NCI-H82 treated with DMSO at 0.1 percent for 48 hours (cell line): ENCODE results near the gene SPAG9.
A peak's percentile ranks its signal among the peaks of the same experiment; 100 is the strongest.

Source experiments
- DNase-seq: peaks from one replicate; lab custom pipeline; 2025; ENCODE audit not compliant: unreplicated experiment; lab: John Stamatoyannopoulos, UW

Gene SPAG9

DNA sequence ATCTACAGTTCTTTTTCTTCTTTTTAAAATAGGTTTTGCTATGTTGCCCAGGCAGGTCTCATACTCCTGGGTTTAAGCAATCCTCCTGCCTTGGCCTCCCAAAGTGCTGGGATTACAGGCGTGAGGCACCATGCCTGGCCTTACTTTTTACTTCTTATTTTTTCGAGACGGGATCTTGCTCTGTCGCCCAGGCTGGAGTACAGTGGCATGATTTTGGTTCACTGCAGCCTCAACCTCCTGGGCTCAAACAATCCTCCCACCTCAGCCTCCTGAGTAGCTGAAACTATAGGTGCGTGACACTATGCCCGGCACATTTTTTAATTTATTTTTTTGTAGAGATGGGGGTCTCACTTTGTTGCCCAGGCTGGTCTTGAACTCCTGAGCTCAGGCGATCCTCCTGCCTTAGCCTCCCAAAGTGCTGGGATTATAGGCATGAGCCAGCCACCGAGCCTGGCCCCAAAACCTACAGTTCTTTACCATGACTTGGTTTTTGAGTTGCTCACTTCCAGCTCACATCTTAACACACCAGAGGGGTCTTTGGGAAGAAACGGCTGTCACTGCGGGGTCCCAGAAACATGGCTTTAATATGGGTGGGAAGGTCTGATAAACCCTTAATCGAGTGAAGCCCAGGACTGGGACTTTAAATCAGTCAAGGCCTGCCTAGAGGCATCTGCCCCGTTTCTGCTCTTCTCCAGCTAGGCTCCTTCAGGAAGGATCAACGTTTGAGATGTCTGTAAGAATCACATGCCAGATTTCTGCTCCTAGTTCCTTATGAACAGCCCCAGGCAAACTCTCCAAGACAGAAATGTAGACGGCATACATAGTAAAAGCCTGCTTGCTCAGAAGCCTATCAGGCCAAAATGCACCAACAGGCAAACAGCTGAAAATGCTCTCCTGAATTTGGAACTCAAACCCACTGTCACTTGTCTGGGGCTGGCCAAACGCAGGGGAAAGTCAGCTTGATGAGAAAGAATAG is 162.8 kb downstream of the SPAG9 start:
- no peak for DNase-seq

DNA sequence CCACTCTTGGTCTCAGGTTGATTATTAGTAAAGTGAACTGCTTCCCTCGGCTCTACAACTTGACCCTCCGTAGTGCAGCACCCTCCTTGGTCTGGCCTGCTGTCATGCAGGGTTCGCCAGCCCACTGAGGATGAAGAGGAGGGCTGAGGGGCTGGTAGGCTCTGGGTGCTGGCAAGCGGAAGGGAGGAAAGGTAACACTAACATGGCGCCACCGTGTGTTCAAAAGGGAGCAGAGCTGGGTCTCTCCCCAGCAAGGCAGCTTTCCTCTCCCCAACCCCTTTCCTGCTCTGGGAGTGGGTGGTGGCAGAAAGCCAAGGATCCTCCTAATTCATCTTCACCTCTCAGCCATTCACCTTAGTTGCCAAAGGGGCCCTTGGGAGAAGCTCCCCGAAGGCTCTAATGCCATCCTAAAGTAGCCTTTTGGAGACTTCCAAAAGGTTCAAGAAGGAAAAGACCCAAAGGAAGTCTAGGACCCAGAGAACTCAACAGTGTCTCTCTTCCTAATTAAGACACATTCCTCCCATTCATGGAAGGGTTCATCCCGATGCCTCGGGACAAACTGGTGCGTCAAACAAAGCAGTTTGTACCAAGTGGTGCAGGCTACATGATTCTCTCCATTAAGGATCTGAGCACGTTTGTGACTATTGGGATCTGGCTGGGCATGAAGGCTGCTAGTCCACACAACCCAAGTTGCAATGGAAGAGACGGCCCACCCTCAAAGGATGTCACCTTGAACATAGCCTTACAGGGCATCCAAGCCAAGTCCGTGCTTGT is 163.7 kb downstream of the SPAG9 start:
- DNase-seq, result peak; percentile 74

- no peak for DNase-seq
Measured at GRCh38 chr17:50956409-50956749, 164.3 kb downstream of the SPAG9 start.

DNA sequence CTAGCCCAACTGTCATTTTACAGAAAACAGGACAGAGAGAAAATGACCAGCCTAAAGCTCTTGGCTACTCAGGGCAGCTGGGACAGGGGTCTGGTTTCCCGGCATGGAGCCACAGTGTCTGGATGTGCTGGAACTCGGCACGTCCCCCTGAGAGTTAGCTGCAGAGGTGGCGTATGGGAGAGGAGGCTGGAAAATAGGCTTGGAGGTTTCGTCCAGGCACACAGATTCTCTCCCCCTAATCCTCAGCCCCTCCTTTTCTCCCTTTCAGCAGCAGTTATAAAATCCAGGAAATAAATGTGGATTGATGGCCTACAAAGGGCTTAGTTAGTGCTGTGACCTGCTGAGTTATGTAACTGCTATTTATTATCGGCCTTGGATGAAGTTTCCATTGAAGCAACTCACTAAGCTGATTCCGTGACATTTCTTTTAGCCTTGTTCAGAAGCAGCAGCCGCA is 165.0 kb downstream of the SPAG9 start:
- peak; percentile 62 for DNase-seq

DNA sequence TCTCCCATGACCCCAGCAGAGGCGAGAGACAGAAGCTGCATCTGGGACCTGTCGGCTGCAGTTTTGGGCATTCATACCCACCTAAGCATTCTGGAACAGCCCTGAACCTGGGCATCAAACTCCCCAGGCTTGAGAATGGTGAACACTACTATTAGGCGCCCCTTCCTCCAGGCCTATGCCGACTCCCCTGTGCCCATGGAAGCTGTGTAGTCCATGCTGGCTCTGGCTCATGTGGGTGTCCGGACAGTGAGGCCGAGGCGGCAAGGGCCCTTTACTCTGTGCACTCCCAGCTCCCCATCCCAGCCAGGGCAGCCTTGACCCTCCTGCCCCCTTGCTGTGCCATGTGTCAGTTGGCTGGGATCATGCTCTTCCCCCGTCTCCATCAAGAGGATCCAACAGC is 165.5 kb downstream of the SPAG9 start:
- no peak for DNase-seq

DNA sequence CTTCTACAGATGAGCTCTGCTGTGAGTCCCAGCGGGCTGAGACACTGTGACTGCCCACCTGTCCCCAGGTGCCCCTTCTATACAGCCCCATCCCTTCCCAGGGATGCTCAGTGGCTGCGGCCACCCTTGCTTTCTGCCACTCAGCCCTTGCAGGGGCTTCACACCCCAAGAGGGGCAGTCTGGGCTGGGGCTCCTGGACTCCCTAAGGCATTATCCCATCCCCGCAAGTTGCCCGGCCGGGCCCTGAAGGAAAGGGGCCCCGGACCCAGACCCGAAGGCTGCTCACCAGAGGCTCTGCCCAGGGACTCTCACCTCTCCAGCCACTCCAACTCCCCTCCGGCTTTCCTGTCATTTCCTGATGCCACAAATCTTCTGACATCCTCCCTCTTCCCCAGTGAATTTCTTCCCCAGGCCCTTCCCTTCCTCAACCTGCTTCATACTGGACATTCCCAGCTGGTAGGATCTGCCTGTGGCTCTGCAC is 166.0 kb downstream of the SPAG9 start:
- DNase-seq, result no peak

GRCh38 chr17:50953831-50954601 is 166.7 kb downstream of the SPAG9 start:
- peak; percentile 37 for DNase-seq

- no peak for DNase-seq
Measured at GRCh38 chr17:50953518-50953830, 167.2 kb downstream of the SPAG9 start.

- DNase-seq, result no peak
Measured at GRCh38 chr17:50952889-50953288, 167.8 kb downstream of the SPAG9 start.

DNA sequence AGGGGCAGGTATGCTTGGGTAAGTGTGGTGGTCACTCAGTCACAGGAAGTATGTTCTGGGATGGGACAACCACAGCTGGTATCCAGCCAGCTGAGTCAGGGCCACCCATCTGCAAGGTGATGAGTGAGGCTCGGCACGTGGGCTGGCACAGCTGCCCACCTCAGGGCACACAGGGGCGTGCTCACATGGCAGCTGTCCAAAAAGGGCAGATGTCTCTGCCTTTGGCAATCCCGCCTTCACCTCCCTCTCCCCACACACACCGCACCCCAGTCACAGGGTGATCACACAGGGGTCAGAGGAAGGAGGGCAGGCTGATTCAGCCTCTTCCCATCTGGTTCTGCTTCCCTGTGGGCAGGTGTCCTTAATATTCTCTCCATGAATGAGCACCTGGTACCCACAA is 168.7 kb downstream of the SPAG9 start:
- no peak for DNase-seq

DNA sequence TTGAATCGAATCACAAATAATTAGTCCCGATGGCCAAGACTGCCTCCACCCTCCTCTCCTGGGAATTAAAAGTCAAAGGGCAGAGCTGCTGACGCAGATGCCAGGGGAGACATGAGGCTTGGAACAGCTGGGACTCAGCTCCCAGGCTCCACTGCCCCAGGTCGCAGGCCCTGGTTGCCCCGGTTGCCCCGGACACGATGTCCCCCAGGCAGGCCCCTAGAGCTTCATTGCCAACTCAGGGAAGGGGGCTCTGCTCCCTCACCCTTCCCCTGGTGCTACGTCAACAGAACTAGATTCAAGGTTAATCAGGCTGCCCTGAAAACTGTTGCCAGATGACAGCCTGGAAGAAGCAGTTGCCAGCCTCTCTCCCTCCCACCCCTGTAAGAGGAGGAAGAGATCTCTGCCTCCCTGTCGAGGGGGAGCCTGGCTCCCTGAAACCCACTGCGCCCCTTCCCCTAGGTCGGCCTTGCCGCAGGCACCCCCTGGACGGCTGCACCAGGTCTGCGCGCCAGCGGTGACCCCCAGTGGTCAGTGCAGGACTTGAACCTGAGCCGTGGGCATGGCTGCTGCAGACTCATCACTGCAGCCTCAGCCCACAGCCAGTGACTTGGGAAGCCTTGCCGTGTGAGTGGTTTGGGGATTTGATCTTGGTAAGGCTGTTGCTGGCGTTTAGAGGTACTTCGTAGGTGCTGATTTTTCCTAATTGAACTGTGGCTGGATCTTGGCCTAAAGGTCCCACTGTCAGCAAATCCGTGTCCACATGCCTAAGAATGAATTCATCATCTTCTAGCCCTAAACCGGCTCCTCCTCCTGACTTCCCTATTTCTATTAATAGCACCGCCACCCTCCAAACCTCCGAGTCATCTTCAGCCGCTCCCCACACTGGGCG is 170.4 kb downstream of the SPAG9 start:
- DNase-seq, result peak; percentile 36

- no peak for DNase-seq
Measured at GRCh38 chr17:50949128-50949988, 171.3 kb downstream of the SPAG9 start.

DNA sequence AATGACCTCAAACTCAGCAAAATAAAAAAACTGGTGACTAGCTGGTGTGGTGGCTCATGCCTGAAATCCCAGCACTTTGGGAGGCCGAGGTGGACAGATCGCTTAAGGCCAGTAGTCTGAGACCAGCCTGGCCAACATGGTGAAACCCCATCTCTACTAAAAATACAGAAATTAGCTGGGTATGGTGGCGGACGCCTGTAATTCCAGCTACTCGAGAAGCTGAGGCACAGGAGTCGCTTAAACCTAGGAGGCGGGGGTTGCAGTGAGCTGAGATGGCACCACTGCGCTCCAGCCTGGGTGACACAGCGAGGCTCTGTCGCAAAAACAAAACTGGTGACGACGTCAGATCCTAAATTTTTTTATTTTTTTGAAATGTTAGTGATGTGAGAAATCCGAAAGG is 172.0 kb downstream of the SPAG9 start:
- DNase-seq, result no peak

GRCh38 chr17:50947782-50948543 is 172.7 kb downstream of the SPAG9 start:
- no peak for DNase-seq

DNA sequence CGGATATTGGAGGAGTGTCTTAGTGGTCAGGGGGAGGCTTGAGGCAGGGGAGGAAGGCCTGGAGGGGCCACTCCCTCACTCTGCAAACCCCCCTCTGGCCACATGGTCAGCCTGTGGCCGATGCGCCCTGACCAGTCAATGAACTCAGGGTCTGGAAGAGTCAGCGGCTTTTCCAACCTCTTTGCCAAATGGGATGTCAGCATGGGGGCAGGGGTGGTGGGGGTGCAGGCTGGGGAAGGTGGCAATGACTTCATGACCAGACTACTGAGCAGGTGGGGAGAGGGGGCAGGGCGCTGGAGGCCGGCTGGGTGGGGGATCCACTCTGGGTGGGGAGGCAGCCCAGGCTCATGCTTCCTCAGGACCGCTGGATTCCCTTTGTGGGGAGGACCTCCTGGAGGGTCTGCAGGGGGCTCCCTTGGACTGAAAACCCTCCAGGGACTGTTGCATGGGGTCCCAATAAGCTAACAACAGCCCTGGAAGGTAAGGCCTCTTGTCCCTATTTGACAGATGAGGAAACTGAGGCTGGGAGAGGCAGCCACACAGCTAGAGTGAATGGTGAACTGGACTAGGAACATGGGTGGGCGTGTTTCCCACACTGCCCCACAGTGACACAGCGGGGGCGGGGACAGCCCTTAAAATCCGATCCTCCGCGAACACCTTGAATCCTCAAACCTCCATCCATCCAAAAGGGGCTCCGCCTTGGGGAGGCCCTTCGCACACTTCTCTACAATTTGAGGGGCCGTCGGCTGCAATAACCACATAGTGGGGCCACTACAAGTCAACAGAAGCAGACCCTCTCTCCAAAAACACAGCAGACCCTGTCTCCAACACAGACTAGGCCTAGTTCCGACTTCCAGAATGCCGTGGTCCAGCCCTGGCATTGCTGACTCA is 173.5 kb downstream of the SPAG9 start:
- no peak for DNase-seq

DNA sequence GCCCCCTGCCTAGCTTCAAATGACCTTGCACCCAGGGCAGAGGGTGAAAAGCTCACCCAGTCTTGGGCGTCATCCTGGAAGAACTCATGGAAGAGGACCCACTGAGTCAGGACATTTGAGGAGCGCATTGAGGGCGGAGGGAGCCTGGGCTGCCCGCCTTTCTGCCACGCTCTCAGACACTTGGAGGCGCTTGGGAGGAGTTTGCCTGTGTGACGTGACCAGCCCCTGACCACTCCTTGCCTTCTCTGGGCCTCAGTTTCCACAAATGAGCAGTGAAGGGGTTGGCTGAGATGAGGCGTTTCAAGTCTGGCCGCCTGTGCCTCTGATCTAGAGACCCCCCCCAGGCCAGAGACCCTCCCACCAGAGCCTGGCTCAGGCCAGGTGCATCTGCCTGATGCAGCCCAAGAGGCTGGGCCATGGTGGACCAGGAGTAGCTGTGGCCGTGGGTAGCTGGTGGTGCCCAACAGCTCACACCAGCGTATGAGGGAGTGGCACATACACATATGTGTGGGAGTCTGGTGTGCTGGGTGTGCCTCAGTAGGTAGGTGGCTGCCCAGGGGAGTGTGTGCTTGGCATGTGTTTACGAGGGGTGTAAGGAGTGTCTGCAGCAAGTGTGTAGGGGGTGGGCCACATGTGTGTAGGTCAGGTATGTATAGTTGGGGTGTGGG is 174.3 kb downstream of the SPAG9 start:
- DNase-seq, result no peak

DNA sequence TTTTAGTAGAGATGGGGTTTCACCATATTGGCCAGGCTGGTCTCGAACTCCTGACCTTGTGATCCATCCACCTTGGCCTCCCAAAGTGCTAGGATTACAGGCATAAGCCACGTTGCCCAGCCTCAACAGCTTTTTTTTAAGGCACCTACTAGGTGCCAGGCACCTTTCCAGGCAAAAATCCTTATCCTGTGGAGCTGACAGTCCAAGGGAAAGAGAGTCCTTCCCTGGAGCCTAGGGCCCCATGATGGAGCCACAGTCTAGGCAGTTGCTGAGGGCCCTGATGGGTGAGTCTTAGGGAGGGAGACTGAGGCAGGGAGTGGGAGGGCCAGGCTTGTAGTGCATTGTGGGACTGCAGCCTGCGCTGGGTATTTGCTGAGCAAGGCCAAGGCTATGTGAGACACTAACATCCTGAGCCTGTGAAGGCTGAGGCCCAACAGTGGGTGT is 174.9 kb downstream of the SPAG9 start:
- no peak for DNase-seq
